GM19025 (cell line): ENCODE data around the gene CORO2B.
"Not testable (repeated sequence)": the region's sequence is repeated elsewhere in the genome, so short reads cannot be mapped to it uniquely, and the experiment has no call there.

Experiments
- ATAC-seq: cut with Tn5 transposase; IDR thresholded peaks from one replicate; pipeline ENCODE4 v1.9.1; 2021; ENCODE audit warnings: mild to moderate bottlenecking, low read depth, moderate library complexity; ENCODE audit not compliant: unreplicated experiment

Gene CORO2B

GRCh38 chr15:68641376-68641775 is 62.6 kb downstream of the CORO2B start:
- no peak for ATAC-seq

- no peak for ATAC-seq
These were observed 63.7 kb downstream of the CORO2B start for GRCh38 chr15:68642491-68642845.

GRCh38 chr15:68643216-68643830 is 64.5 kb downstream of the CORO2B start:
- no peak for ATAC-seq

- no peak for ATAC-seq
These were observed 65.5 kb downstream of the CORO2B start for GRCh38 chr15:68644083-68644904.

- no peak for ATAC-seq
These were observed 66.2 kb downstream of the CORO2B start for GRCh38 chr15:68644996-68645395.

GRCh38 chr15:68646156-68646555 is 67.4 kb downstream of the CORO2B start:
- ATAC-seq, result no peak

GRCh38 chr15:68646696-68647095 is 67.9 kb downstream of the CORO2B start:
- ATAC-seq, result no peak

- not testable (repeated sequence) for ATAC-seq
These were observed 68.6 kb downstream of the CORO2B start for GRCh38 chr15:68647361-68647760.

- ATAC-seq, result no peak
These were observed 72.3 kb downstream of the CORO2B start for GRCh38 chr15:68650901-68651709.

- no peak for ATAC-seq
These were observed 73.2 kb downstream of the CORO2B start for GRCh38 chr15:68651916-68652525.

GRCh38 chr15:68653031-68653635 is 74.3 kb downstream of the CORO2B start:
- ATAC-seq, result no peak

- no peak for ATAC-seq
These were observed 75.0 kb downstream of the CORO2B start for GRCh38 chr15:68653801-68654200.

- no peak for ATAC-seq
These were observed 76.2 kb downstream of the CORO2B start for GRCh38 chr15:68654786-68655560.

GRCh38 chr15:68655686-68656437 is 77.1 kb downstream of the CORO2B start:
- ATAC-seq, result no peak

GRCh38 chr15:68656438-68656739 is 77.6 kb downstream of the CORO2B start:
- ATAC-seq, result no peak

GRCh38 chr15:68658151-68658550 is 79.4 kb downstream of the CORO2B start:
- ATAC-seq, result no peak

GRCh38 chr15:68658641-68659358 is 80.0 kb downstream of the CORO2B start:
- ATAC-seq, result no peak

- ATAC-seq, result no peak
These were observed 84.7 kb downstream of the CORO2B start for GRCh38 chr15:68663526-68663925.
